ENCODE data around the gene DPP6.

DPP6 gene

GRCh38 chr7:154817224-154817896 lies 765.2 kb downstream of the DPP6 start:
- DNase-seq (ENCODE audit: low read depth): no peak

GRCh38 chr7:154827007-154827406 lies 774.8 kb downstream of the DPP6 start:
- no peak for DNase-seq (ENCODE audit: low read depth)

- DNase-seq (ENCODE audit: low read depth): no peak
These were observed 780.5 kb downstream of the DPP6 start for GRCh38 chr7:154832557-154833138.

DNA sequence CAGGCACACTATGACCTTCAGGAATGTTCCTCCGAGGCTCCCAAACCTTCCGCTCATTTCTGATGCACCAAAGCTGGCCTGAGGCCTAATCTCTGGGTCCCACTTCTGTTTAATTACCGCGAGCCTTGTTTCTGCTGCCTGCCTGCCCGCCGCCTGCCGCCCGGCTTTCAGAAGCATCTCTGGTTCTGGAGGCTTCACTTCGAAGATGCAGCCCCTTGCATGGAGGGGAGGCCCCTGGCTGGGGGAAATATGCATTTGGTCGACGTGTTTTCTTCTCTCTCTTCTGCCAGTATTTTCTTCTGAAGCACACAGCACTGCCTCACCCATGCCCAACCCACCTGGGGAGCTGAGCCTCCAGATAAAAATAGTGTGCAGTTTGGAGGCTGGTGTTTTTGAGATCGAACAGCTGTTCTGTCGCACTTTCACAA lies 783.8 kb downstream of the DPP6 start:
- DNase-seq (ENCODE audit: low read depth): no peak

GRCh38 chr7:154837087-154837486 lies 784.9 kb downstream of the DPP6 start:
- no peak for DNase-seq (ENCODE audit: low read depth)

GRCh38 chr7:154837622-154838021 lies 785.4 kb downstream of the DPP6 start:
- DNase-seq (ENCODE audit: low read depth): no peak

- no peak for DNase-seq (ENCODE audit: low read depth)
These were observed 787.9 kb downstream of the DPP6 start for GRCh38 chr7:154840086-154840485.

- DNase-seq (ENCODE audit: low read depth): no peak
These were observed 789.6 kb downstream of the DPP6 start for GRCh38 chr7:154841731-154842331.

DNA sequence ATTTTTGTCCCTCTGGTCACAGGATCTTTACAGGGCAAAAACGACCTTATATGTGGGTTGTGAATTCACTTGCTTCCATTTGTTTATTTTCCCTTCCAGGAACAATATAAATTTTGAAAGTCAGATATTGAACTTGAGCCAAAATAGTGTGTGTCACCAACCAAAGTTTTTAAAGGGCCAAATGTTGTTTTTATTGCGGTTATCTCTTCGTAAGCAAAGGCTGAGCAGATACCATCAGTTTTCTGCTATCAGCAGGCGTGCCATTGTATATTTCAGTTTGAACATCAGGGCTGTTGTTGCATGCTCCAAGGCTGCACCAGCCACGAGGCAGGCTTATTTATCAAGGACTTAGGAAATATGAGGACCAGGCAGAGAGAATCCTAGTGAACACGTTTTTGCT lies 790.4 kb downstream of the DPP6 start:
- no peak for DNase-seq (ENCODE audit: low read depth)

DNA sequence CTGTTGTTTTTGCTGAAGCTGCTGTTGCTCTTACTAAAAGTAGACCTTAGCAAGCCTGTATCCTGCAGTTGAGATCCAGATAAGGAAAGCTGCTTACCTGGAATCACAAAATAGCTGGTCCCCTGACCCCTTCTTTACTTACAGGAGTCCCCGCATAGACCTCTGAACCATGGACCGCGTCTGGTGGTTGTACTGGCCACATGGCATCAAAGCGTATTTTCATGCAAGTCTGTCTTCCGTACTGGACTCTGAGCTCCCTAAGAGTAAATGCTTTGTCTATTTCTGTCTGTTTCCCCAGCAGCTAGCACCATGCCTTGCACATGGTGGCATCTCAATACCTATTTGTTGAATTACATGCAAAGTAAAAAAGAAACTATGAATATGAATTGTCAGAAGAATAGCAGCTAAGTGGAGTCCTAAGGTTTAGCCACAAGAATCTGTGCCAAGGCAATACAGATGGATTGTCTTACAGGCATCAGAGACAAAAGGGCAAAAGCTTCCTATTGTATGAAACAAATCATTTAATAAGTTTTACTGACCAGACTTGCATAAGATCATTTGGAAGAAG lies 791.6 kb downstream of the DPP6 start:
- DNase-seq (ENCODE audit: low read depth): no peak

- DNase-seq (ENCODE audit: low read depth): no peak
These were observed 792.3 kb downstream of the DPP6 start for GRCh38 chr7:154844499-154844898.

GRCh38 chr7:154844955-154845354 lies 792.8 kb downstream of the DPP6 start:
- no peak for DNase-seq (ENCODE audit: low read depth)

DNA sequence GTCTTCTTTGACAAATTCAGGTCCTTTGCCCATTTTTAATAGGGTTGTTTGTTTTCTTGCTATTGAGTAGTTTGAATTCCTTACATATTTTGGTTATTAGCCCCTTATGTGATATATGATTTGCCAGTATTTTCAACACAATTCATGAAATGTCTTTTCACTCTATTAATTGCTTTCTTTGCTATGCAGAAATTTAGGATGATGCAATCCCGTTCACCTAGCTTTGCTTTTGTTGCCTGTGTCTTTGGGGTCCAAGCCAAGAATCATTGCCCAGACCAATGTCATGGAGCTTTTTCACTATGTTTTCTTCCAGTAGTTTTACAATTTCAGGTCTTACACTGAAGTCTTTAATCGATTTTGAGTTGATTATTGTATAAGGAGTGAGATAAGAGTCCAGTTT lies 796.3 kb downstream of the DPP6 start:
- DNase-seq (ENCODE audit: low read depth): no peak

DNA sequence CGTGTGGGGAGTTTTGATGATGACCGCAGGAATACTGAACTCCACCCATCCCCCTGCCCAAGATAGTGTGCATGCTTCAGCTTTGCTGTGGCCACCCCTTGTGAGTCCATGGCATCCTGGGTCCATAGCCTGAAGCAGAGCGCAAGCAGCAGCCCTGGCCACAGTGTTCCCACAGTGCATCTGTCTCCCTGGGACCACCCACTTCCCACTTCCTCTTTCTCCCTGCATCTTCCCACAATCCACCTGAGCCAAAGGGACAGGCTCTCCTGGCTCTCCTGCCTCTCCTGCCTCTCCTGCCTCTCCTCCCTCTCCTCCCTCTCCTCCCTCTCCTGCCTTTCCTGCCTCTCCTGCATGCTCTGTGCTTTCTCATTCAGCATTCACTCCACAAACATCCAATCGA lies 800.0 kb downstream of the DPP6 start:
- DNase-seq (ENCODE audit: low read depth): no peak

- no peak for DNase-seq (ENCODE audit: low read depth)
These were observed 801.0 kb downstream of the DPP6 start for GRCh38 chr7:154853063-154853726.

GRCh38 chr7:154853727-154854095 lies 801.5 kb downstream of the DPP6 start:
- no peak for DNase-seq (ENCODE audit: low read depth)

DNA sequence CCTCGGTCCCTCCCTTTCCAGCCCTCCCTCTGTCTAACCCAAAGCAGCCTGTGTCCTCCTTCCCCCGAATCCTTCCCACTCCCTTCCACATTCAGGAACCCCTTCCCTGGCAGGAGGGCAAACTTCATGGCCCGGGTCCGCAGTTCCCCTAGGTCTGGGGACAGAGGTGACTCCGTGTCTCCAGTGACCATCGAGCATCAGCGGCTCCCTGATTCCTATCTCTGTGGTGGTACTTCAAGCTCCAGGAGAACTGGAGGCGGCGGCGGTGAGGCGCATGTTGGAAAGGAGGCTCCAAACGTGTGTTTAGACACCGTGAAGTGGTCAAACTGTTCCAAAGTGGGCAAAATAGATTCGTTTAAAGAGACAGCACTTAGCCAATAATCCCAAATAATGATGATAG lies 802.6 kb downstream of the DPP6 start:
- DNase-seq (ENCODE audit: low read depth): no peak

- no peak for DNase-seq (ENCODE audit: low read depth)
These were observed 803.2 kb downstream of the DPP6 start for GRCh38 chr7:154855366-154855765.

GRCh38 chr7:154856733-154857132 lies 804.5 kb downstream of the DPP6 start:
- no peak for DNase-seq (ENCODE audit: low read depth)

- no peak for DNase-seq (ENCODE audit: low read depth)
These were observed 805.0 kb downstream of the DPP6 start for GRCh38 chr7:154857240-154857639.

- no peak for DNase-seq (ENCODE audit: low read depth)
These were observed 805.8 kb downstream of the DPP6 start for GRCh38 chr7:154857728-154858681.

Data from amniotic epithelial cell (primary cell).